Endodermal cell (in vitro differentiated cells): Measurements from ENCODE around the gene KRTAP4-9. TPM values are rescaled to one million over a fixed set of nuclear protein-coding genes. Genes with fewer than 3 reads are reported as not detected.

Experiments used
- DNase-seq: peaks from one replicate; pipeline ENCODE4 v3.0.0-alpha.2; 2017
- H3K27ac ChIP-seq: 2 replicates; pipeline ENCODE4 v1.5.1; 2013; ENCODE audit warnings: mild to moderate bottlenecking, low read depth, low read length, moderate library complexity
- H3K27me3 ChIP-seq: 2 replicates; pipeline ENCODE4 v1.6.1; 2013; ENCODE audit warnings: mild to moderate bottlenecking, low read length, moderate library complexity; ENCODE audit not compliant: insufficient read depth, control insufficient read depth, poor library complexity, severe bottlenecking
- H3K36me3 ChIP-seq: 2 replicates; pipeline ENCODE4 v1.7.0; 2013; ENCODE audit warnings: mild to moderate bottlenecking, low read length, moderate library complexity; ENCODE audit not compliant: control insufficient read depth, insufficient read depth
- H3K4me1 ChIP-seq: one replicate; pipeline ENCODE4 v1.7.0; 2013; ENCODE audit warnings: low read length; ENCODE audit not compliant: control insufficient read depth, insufficient read depth
- H3K4me3 ChIP-seq: 2 replicates; pipeline ENCODE4 v1.5.1; 2013; ENCODE audit warnings: mild to moderate bottlenecking, low read length, moderate library complexity
- H3K9ac ChIP-seq: 2 replicates; pipeline ENCODE4 v1.6.1; 2013; ENCODE audit warnings: mild to moderate bottlenecking, low read length, moderate library complexity; ENCODE audit not compliant: poor library complexity, severe bottlenecking; ENCODE audit errors: extremely low read depth
- H3K9me3 ChIP-seq: 2 replicates; pipeline ENCODE4 v1.6.1; 2013; ENCODE audit warnings: mild to moderate bottlenecking, low read length, moderate library complexity; ENCODE audit not compliant: control insufficient read depth
- H3K27ac Mint-ChIP-seq: 2 replicates; pipeline ENCODE4 v1.8.0; 2020; ENCODE audit warnings: mixed read lengths
- H3K27me3 Mint-ChIP-seq: 2 replicates; pipeline ENCODE4 v1.8.0; 2021; ENCODE audit warnings: mild to moderate bottlenecking, mixed read lengths; ENCODE audit not compliant: insufficient read depth
- H3K36me3 Mint-ChIP-seq: 2 replicates; pipeline ENCODE4 v1.8.0; 2020; ENCODE audit warnings: low read depth, mixed read lengths
- H3K4me1 Mint-ChIP-seq: 2 replicates; pipeline ENCODE4 v1.8.0; 2020; ENCODE audit warnings: mixed read lengths
- H3K4me3 Mint-ChIP-seq: 2 replicates; pipeline ENCODE4 v1.8.0; 2020; ENCODE audit warnings: mild to moderate bottlenecking, moderate library complexity, mixed read lengths
- H3K9me3 Mint-ChIP-seq: 2 replicates; pipeline ENCODE4 v1.8.0; 2020; ENCODE audit warnings: mild to moderate bottlenecking, mixed read lengths
- CTCF ChIP-seq: fragments of 200-600 bp; sonication (generic); conservative IDR thresholded peaks from 2 replicates; pipeline ENCODE4 v1.5.0; 2021; ENCODE audit warnings: antibody characterized with exemption, mild to moderate bottlenecking
- WGBS, 2 experiments: methylation state at CpG; one replicate each; pipeline versions ENCODE4 v1.1.5 to v1.1.7; 2013; ENCODE audit warnings: missing lambda C conversion rate in 2 of 2, mixed read lengths in 1 of 2; ENCODE audit not compliant: insufficient coverage in 1 of 2, insufficient read length in 1 of 2; 5-methylcytosine and 5-hydroxymethylcytosine counted together
- total RNA-seq, 2 donors: library from RNA; stranded (reverse); fragmentation: NEBNext Ultra II Directional in 1 of 2; extraction: Animal tissue kit (Norgen Biotek cat#: 25700) in 1 of 2; gene quantifications; 2 replicates in 1 of 2; 3 replicates in 1 of 2; pipeline ENCODE4 v1.2.1, GENCODE V29; 2021

Gene KRTAP4-9
- total RNA-seq, 2 donors from 2014 or later: not detected

DNA sequence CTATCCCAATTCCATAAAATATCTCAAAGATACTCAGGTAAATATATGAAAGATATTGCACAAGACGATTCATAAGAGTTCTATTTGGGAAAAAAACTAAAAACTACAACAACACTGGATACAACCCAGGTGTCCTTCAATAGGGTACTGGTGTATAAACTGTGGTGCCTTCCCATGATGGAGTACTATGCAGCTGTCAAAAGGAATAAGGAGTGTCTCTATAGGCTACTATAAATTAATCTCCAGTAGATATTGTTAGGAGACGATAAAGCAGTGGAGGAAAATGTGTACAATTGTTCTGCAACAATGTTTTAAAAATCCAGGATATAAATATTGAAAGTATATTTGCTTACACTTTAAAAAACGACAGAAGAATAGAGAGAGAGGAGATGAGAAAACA is 21.2 kb downstream of the KRTAP4-9 start:
- H3K27me3 Mint-ChIP-seq: no peaks in the 10 kb centered on the region
- H3K9ac ChIP-seq: no peak overlapping the region
- H3K9me3 ChIP-seq: peaks cover 4% of the 10 kb centered on the region
- H3K27me3 ChIP-seq: no peaks in the 10 kb centered on the region
- TF ChIP-seq CTCF: no peak
- no peak for DNase-seq
- 96% methylated on average over 3 of the region's 3 CpGs; no CpG with 5 or more reads in 1 of the 2 experiments for WGBS, 2 experiments
- no peaks in the 10 kb centered on the region for H3K4me1 ChIP-seq
- H3K4me3 Mint-ChIP-seq: no peak overlapping the region
- no peaks in the 10 kb centered on the region for H3K4me1 Mint-ChIP-seq
- H3K27ac ChIP-seq: no peak overlapping the region
- no peaks in the 10 kb centered on the region for H3K36me3 Mint-ChIP-seq
- H3K9me3 Mint-ChIP-seq: peaks cover 4% of the 10 kb centered on the region
- no peak overlapping the region for H3K27ac Mint-ChIP-seq
- no peaks in the 10 kb centered on the region for H3K36me3 ChIP-seq
- no peak overlapping the region for H3K4me3 ChIP-seq

GRCh38 chr17:41127371-41127770 is 22.2 kb downstream of the KRTAP4-9 start:
- no peak overlapping the region for H3K27ac Mint-ChIP-seq
- Histone ChIP-seq H3K9me3 (peaks cover 4% of the 10 kb centered on the region), H3K27me3 (no peaks in the 10 kb centered on the region), H3K9ac (no peak overlapping the region), H3K4me1 (no peaks in the 10 kb centered on the region), H3K4me3 (no peak overlapping the region), H3K27ac (no peak overlapping the region), H3K36me3 (no peaks in the 10 kb centered on the region)
- no peaks in the 10 kb centered on the region for H3K4me1 Mint-ChIP-seq
- WGBS, 2 experiments: 100% methylated on average over 1 of the region's 1 CpG; no CpG with 5 or more reads in 1 of the 2 experiments
- no peak for DNase-seq
- no peak overlapping the region for H3K4me3 Mint-ChIP-seq
- no peaks in the 10 kb centered on the region for H3K36me3 Mint-ChIP-seq
- peaks cover under 1% of the 10 kb centered on the region for H3K9me3 Mint-ChIP-seq
- TF ChIP-seq CTCF: no peak
- H3K27me3 Mint-ChIP-seq: no peaks in the 10 kb centered on the region

DNA sequence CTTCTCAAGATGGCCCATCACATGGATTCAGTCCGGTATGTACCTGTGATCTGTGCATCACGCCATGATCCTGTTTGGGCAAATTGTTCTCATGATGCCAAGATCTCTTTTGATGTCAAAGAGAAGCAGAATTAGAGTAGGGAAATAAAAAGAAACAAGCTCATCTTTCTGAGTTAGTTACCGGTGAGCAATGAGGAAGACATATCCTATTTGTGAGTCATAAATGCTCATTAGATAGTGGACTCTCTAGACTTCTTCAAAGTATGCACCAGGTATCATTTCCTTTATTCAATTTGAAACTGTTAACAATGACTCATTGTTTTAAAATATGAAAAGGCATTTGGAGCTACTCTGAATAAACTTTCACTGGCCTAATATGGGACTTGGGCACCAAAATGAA is 26.8 kb downstream of the KRTAP4-9 start:
- Histone ChIP-seq H3K4me3 (no peak overlapping the region), H3K27ac (no peak overlapping the region), H3K27me3 (no peaks in the 10 kb centered on the region), H3K9me3 (no peaks in the 10 kb centered on the region), H3K36me3 (no peaks in the 10 kb centered on the region), H3K4me1 (no peaks in the 10 kb centered on the region), H3K9ac (no peak overlapping the region)
- TF ChIP-seq CTCF: no peak
- H3K4me1 Mint-ChIP-seq: no peaks in the 10 kb centered on the region
- no peaks in the 10 kb centered on the region for H3K36me3 Mint-ChIP-seq
- DNase-seq: no peak
- H3K4me3 Mint-ChIP-seq: no peak overlapping the region
- no peak overlapping the region for H3K27ac Mint-ChIP-seq
- H3K9me3 Mint-ChIP-seq: no peaks in the 10 kb centered on the region
- 94 to 100% methylated on average over 3 of the region's 3 CpGs for WGBS, 2 experiments
- H3K27me3 Mint-ChIP-seq: no peaks in the 10 kb centered on the region
